GM20431 (cell line): Measurements from ENCODE around the gene IL1RAPL2.

Source experiments
- in situ Hi-C: fragments of 300-500 bp; cut with MseI, MboI; formaldehyde crosslinking; loops from one replicate; pipeline ENCODE4 v1.15.0; 2020; ENCODE audit warnings: low sequenced_read_pairs; ENCODE audit not compliant: unreplicated experiment

Gene IL1RAPL2

GRCh38 chrX:105117621-105118020 lies 551.6 kb downstream of the IL1RAPL2 start:
- in situ Hi-C loops, result no loop called here

DNA sequence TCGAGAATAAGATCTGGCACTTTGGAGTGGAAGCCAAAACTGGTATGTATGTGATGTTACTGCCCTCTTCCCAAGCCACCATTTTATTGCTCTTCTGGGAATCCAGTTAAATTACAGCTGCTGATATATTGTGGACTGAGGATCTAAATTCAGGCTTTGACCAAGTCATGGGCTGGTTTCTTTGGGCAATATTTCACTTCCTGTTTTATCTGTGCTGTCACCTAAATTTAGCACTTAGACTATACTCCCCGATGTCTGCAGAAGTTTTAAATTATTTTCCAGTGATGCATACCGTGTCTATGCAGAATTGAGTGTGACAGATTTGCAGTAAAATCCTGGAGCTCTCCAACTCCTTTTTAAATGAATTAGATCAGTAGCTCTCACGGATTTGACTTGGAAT lies 554.5 kb downstream of the IL1RAPL2 start:
- in situ Hi-C loops, result no loop called here

- in situ Hi-C loops, result no loop called here
These were observed 555.2 kb downstream of the IL1RAPL2 start for GRCh38 chrX:105121186-105121585.

GRCh38 chrX:105126201-105126600 lies 560.2 kb downstream of the IL1RAPL2 start:
- in situ Hi-C loops, result no loop called here

DNA sequence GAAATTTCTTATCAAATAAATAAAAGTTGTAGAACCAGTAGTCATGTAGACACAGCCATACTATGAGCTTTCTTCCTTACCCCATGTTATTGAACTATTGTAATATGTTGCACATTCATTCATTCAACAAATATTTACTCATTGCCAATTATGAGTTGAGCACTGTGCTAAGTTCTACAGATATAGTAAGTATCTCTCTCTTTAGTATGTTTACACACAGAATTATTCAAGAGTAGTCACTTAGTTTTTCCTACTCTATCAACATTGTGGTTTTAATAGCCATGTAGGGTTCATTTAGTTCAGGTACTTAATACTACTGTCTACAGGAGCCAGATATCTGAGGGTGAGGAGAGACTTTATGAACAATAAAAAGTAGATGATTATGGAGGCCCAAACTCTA lies 568.3 kb downstream of the IL1RAPL2 start:
- in situ Hi-C loops, result no loop called here

DNA sequence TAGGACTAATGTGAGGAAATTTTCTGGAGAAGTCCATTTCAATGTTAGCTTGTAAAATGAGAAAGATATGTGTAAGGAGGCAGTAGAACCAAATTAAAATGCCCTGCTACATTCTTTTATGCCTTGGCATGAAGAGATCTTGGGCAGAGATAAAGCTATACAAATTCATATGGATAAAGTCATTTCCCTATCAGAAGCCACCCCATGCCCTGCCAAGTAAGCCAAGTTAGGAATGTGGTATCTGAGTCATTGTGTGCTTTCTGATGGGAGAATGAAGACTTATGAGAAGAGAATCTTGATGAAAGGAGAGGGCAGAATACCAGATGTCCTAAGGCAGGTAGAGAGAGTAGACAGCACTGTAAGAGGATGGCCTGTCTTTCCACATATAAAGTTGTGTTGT lies 570.8 kb downstream of the IL1RAPL2 start:
- in situ Hi-C loops, result no loop called here

DNA sequence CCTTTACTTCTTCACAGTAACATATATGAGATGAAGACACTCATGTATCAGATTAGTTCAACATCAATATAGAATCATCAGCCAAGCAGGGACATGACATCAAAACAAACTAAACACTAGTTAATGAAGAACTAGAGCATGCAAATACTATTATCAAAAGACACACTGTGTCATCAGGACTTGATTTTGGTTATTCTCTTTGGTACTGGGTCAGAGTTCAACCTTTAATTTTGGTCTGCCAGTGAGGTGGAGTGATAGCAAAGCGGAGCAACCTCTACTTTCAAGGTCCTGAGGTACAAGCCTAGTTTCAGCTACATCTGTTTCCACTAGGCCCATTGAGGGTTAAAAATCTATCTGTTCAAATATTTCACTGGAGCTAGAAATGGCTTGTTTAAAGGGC lies 584.0 kb downstream of the IL1RAPL2 start:
- in situ Hi-C loops, result no loop called here

GRCh38 chrX:105150557-105150956 lies 584.6 kb downstream of the IL1RAPL2 start:
- in situ Hi-C loops, result no loop called here

DNA sequence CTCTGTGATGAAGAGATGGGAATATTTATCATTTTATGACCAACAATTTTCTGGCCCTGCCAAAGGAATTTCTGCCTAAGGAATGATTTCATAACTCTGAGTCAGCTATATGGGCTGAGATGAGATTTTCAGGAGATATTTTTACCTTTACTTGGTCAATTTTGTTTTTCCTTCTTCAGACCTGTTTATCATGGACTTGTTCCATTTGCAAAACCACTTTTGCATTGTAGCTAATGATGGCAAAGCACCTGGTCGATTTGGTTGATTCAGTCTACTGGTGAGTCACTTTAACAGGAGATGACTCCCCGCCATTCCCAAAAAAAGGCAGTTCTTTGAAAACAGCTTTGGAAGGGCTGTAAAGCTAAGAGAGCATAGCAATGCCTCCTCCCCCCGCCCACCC lies 601.2 kb downstream of the IL1RAPL2 start:
- in situ Hi-C loops, result no loop called here

GRCh38 chrX:105168577-105168976 lies 602.6 kb downstream of the IL1RAPL2 start:
- in situ Hi-C loops, result no loop called here

- in situ Hi-C loops, result no loop called here
These were observed 607.1 kb downstream of the IL1RAPL2 start for GRCh38 chrX:105173071-105173470.

- in situ Hi-C loops, result no loop called here
These were observed 613.6 kb downstream of the IL1RAPL2 start for GRCh38 chrX:105179644-105180043.

GRCh38 chrX:105189093-105189492 lies 623.1 kb downstream of the IL1RAPL2 start:
- in situ Hi-C loops, result no loop called here

- in situ Hi-C loops, result no loop called here
These were observed 624.4 kb downstream of the IL1RAPL2 start for GRCh38 chrX:105190252-105190853.

DNA sequence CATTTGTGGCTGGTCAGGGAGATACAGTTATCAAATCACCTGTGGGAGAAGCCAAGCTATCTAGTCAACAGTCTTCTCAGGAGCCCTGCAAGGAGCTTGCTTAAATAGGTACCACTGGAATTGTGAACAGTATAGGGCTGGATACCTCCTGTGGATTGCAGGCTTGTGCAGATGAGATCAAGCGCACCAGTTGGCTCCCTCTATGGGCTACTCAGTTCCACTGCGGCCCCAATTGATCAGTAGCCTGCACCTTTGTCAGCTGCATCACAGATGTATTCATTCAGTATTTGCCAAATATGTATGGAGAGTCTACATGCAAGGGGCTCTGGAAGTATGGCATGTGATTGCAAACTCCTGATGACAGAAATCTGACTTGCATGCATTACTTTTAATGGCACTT lies 625.9 kb downstream of the IL1RAPL2 start:
- in situ Hi-C loops, result no loop called here

GRCh38 chrX:105209406-105209805 lies 643.4 kb downstream of the IL1RAPL2 start:
- in situ Hi-C loops, result no loop called here

GRCh38 chrX:105210258-105210657 lies 644.3 kb downstream of the IL1RAPL2 start:
- in situ Hi-C loops, result no loop called here

DNA sequence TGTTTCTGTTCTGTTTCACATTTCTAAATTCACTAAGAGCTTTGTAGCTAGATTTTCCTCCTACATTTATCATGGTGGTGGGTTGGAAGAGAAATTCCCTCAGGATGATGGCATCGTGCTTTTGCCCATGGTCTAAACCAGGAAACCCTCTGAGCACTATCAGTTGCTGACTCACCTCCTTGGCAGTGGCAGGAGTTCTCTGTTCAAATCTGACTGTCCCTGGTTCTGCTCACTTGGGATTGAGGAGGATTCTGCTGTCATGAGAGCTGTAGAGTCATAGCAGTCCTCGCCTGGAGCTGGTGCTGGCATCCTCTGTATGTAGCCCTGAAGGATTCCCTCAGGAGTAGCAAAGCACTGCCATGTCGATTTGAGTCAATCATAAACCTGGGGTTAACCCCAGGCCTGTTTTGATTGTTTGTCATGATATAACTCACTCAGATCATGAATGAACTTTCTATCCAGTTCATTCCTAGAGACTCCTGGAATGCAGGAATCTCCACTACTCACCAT lies 645.1 kb downstream of the IL1RAPL2 start:
- in situ Hi-C loops, result no loop called here

DNA sequence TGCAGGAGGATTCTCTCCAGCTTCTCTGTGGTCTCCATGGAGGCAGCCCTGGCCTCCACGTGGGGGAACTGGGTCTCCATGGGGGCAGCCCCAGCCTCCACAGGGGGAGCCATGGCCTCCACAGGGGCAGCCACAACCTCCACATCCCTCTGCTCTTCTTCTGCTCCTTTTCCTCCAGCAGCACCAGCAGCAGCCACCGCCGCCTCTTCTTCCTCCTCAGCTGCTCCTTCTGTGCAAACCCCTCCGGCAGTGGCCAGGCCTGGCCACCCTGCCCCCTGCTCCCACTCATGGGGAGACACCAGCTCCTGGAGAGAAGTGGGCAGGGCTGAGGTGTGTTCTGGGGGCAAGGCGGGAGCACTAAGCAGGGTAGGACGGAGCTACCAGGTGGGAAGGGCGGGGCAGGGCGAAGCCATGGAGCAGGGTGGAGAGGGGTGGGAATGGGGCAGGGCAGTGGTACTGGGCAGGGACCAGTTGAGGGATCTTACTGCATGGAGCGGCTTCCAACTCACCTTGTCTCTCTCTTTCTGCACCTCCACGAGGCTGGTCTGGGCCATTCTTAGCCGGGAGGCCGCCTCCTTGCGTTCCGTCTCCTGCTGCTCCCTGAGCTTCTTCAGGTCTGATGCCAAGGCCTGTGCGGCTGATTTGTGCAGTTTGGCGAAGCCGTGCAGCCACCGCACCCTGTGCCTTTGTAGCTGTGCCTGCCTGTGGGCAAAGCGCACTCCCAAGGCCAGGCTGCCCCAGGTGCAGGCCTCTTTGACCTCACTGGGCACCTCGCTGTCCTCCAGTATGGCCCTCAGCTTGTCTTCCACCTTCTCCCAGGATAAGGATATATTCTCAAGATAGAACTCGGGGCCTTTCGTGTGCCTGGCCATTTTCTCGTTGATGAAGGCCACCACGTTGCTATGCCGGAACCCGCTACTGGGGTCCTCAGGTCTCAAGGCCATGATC lies 653.7 kb downstream of the IL1RAPL2 start:
- in situ Hi-C loops, result no loop called here

DNA sequence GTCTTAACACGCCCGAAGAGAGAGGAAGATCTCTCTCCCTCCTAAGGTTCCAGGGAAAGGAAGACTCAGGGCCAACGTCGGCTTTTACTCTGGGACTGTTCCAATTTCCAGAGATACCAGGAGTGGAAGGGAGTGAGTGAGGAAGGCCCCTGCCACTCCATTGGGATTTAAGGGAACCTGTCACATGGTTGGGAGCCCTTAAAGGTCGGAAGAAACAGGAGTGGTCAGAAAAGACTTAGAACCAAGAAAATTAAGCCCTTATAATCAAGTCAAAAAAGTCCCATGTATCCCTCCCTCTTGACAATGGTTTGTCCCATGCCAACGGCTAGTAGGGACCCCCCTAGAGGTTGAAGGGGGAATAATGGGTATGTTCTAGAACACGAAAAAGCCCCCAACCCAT lies 654.6 kb downstream of the IL1RAPL2 start, which contains the start of gene TEX13A:
Gene TEX13A, minus strand, starts transcription at position 59 of the 400 bp plus-strand sequence. CDS start 297 bp downstream, outside the sequence.
- in situ Hi-C loops, result no loop called here

DNA sequence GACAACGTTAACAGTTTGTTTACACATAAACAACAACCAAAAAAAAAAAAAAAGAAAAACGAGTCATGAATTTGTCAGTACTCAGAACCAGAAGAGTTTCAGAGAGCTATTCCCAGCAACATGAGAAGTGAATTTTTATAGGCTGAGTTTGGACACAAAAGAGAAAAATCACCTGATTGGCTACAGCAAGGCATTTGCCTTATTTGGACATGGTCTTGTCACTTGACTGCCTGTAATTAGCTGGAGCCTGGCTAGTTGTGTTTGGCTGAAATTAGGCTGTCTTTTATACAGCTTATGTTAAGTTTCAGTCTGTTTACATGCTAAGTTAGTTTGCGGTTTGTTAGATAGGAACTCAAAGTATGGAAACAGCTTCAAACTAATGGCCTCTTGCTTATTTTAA lies 655.4 kb downstream of the IL1RAPL2 start:
- in situ Hi-C loops, result no loop called here
